Measurements from ENCODE around the gene ZNF81.

GRCh38 chrX:47879463-47879862 is 42.8 kb downstream of the ZNF81 start:
- TF ChIP-seq, protein P1, sequence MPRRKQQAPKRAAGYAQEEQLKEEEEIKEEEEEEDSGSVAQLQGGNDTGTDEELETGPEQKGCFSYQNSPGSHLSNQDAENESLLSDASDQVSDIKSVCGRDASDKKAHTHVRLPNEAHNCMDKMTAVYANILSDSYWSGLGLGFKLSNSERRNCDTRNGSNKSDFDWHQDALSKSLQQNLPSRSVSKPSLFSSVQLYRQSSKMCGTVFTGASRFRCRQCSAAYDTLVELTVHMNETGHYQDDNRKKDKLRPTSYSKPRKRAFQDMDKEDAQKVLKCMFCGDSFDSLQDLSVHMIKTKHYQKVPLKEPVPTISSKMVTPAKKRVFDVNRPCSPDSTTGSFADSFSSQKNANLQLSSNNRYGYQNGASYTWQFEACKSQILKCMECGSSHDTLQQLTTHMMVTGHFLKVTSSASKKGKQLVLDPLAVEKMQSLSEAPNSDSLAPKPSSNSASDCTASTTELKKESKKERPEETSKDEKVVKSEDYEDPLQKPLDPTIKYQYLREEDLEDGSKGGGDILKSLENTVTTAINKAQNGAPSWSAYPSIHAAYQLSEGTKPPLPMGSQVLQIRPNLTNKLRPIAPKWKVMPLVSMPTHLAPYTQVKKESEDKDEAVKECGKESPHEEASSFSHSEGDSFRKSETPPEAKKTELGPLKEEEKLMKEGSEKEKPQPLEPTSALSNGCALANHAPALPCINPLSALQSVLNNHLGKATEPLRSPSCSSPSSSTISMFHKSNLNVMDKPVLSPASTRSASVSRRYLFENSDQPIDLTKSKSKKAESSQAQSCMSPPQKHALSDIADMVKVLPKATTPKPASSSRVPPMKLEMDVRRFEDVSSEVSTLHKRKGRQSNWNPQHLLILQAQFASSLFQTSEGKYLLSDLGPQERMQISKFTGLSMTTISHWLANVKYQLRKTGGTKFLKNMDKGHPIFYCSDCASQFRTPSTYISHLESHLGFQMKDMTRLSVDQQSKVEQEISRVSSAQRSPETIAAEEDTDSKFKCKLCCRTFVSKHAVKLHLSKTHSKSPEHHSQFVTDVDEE (CRISPR knock-in tag; IDR thresholded peaks at IDR 0.05): no peak
- TF ChIP-seq, protein P2, sequence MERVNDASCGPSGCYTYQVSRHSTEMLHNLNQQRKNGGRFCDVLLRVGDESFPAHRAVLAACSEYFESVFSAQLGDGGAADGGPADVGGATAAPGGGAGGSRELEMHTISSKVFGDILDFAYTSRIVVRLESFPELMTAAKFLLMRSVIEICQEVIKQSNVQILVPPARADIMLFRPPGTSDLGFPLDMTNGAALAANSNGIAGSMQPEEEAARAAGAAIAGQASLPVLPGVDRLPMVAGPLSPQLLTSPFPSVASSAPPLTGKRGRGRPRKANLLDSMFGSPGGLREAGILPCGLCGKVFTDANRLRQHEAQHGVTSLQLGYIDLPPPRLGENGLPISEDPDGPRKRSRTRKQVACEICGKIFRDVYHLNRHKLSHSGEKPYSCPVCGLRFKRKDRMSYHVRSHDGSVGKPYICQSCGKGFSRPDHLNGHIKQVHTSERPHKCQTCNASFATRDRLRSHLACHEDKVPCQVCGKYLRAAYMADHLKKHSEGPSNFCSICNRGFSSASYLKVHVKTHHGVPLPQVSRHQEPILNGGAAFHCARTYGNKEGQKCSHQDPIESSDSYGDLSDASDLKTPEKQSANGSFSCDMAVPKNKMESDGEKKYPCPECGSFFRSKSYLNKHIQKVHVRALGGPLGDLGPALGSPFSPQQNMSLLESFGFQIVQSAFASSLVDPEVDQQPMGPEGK (CRISPR knock-in tag; IDR thresholded peaks at IDR 0.05; ENCODE audit: borderline replicate concordance): no peak
- TF ChIP-seq ZFP3 (CRISPR knock-in tag; IDR thresholded peaks at IDR 0.05) (no peak), CSRNP3 (CRISPR knock-in tag; IDR thresholded peaks at IDR 0.05) (no peak), TCF4 (CRISPR knock-in tag; IDR thresholded peaks at IDR 0.05; ENCODE audit: borderline replicate concordance) (no peak), ARNTL (CRISPR knock-in tag; IDR thresholded peaks at IDR 0.05; ENCODE audit: borderline replicate concordance, low read depth) (no peak), ZNF8 (CRISPR knock-in tag; IDR thresholded peaks at IDR 0.05) (no peak), ESRRG (CRISPR knock-in tag; IDR thresholded peaks at IDR 0.05) (no peak), ZFP30 (CRISPR knock-in tag; IDR thresholded peaks at IDR 0.05) (no peak), BACH2 (CRISPR knock-in tag; IDR thresholded peaks at IDR 0.05; ENCODE audit: borderline replicate concordance) (no peak)
- TF ChIP-seq, protein P3, sequence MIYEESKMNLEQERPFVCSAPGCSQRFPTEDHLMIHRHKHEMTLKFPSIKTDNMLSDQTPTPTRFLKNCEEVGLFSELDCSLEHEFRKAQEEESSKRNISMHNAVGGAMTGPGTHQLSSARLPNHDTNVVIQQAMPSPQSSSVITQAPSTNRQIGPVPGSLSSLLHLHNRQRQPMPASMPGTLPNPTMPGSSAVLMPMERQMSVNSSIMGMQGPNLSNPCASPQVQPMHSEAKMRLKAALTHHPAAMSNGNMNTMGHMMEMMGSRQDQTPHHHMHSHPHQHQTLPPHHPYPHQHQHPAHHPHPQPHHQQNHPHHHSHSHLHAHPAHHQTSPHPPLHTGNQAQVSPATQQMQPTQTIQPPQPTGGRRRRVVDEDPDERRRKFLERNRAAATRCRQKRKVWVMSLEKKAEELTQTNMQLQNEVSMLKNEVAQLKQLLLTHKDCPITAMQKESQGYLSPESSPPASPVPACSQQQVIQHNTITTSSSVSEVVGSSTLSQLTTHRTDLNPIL (CRISPR knock-in tag; IDR thresholded peaks at IDR 0.05; ENCODE audit: low read depth): no peak
- TF ChIP-seq, protein P4, sequence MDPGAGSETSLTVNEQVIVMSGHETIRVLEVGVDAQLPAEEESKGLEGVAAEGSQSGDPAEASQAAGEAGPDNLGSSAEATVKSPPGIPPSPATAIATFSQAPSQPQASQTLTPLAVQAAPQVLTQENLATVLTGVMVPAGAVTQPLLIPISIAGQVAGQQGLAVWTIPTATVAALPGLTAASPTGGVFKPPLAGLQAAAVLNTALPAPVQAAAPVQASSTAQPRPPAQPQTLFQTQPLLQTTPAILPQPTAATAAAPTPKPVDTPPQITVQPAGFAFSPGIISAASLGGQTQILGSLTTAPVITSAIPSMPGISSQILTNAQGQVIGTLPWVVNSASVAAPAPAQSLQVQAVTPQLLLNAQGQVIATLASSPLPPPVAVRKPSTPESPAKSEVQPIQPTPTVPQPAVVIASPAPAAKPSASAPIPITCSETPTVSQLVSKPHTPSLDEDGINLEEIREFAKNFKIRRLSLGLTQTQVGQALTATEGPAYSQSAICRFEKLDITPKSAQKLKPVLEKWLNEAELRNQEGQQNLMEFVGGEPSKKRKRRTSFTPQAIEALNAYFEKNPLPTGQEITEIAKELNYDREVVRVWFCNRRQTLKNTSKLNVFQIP (CRISPR knock-in tag; IDR thresholded peaks at IDR 0.05; ENCODE audit: borderline replicate concordance, low read depth): no peak
